ENCODE data around the gene ATP1A1.

Gene ATP1A1

GRCh38 chr1:116446686-116447085 lies 73.6 kb downstream of the ATP1A1 start:
- no peak for DNase-seq

GRCh38 chr1:116448785-116449385 lies 75.8 kb downstream of the ATP1A1 start:
- peak in 2 of 3 experiments; percentile 32 to 36 for DNase-seq

- no peak for DNase-seq
These were observed 76.5 kb downstream of the ATP1A1 start for GRCh38 chr1:116449578-116449977.

GRCh38 chr1:116451702-116452101 lies 78.7 kb downstream of the ATP1A1 start:
- peak in 1 of 3 experiments; percentile 61 for DNase-seq

DNA sequence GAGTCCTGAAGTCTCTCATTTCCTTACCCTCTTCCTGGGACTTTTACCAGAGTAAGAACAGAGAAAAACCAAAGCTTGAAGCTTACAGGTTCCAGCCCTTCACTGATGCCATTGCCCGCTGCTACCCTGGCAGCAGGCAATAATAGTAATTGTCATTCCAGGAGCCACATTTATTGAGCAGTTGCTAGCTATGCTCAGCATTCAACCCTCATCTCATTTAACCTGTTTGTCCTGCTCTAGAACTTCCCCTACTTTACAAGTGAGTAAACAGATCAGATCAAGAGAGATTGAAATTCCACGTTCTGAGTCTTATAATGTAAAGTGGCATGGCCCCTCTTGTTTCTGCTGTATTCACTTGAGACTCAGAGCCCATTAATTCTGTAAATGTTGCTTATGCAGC lies 80.4 kb downstream of the ATP1A1 start:
- peak in 1 of 3 experiments; percentile 17 for DNase-seq

DNA sequence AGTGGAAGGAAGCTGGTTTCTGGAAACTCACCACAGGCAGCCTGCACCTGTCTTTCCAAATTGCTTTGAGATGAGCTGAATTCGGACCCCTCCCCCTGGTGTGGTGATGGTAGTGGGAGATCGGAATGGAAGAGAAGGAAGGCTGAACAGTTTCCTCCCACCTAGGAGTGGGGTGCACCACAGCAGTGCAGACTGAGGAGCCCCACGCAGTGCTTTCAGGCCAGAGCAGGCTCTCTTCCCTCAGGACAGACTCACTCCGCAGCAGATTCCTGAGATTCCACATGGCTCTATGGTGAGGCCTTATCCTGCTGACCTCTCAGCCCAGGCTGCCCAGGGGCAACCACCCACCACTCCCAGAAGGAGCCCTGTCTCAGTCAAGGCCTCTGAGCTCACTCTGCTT lies 80.9 kb downstream of the ATP1A1 start:
- DNase-seq: no peak

All from NCI-H1417 (cell line).